K562 (cell line): Measurements from ENCODE around the gene CCNL1. TPM values are rescaled to one million over a fixed set of nuclear protein-coding genes. Genes with fewer than 3 reads are reported as not detected.
A peak's percentile ranks its signal among the peaks of the same experiment; 100 is the strongest.

Experiments used
- ATAC-seq: fragments of 200-7000 bp; cut with Tn5 transposase; 3 replicates; pipeline ENCODE4 v1.9.1; 2020; ENCODE audit warnings: moderate library complexity
- BruUV-seq: library from RNA; stranded (reverse); fragments of 400-500 nt; replicated peaks from 2 replicates; lab custom pipeline; 2021; lab: Mats Ljungman, UMichigan
- CTCF ChIA-PET: fragments of 300-600 bp; formaldehyde crosslinking; extraction: SDS; loops from one replicate; lab custom pipeline; 2021; ENCODE audit warnings: low intra/inter-chr PET ratio; lab: Yijun Ruan, JAX
- POLR2A ChIA-PET: fragments of 300-600, 350-650 bp; sonication (Branson Sonifier 250); formaldehyde crosslinking; extraction: SDS; loops from one replicate; lab custom pipeline; 2021; ENCODE audit warnings: antibody characterized with exemption, inconsistent platforms; lab: Yijun Ruan, JAX
- DNase-seq, 4 experiments: peaks; one replicate each; pipeline versions ENCODE4 v3.0.0 to v3.0.0-alpha.2; 2011 to 2018; ENCODE audit warnings: low spot score in 3 of 4, mixed read lengths in 3 of 4; ENCODE audit errors: extremely low read depth in 1 of 4
- FAIRE-seq: peaks from 2 replicates; lab custom pipeline; 2011; peaks lifted over from hg19 to GRCh38; lab: Jason Lieb, UNC
- H2AFZ ChIP-seq: 2 replicates; pipeline ENCODE4 v1.6.0; 2011; ENCODE audit warnings: low read depth, low read length, control low read depth, inconsistent platforms
- H3K27ac ChIP-seq: fragments of 200-600 bp; 3 replicates; pipeline ENCODE4 v1.8.0; 2011; ENCODE audit warnings: low read depth, mild to moderate bottlenecking, control low read depth, inconsistent platforms, low read length, moderate library complexity, mixed read lengths; ENCODE audit errors: extremely low read depth
- H3K27me3 ChIP-seq, 2 experiments: fragments of 300-600 bp in 1 of 2; 2 replicates in 1 of 2; 3 replicates in 1 of 2; pipeline versions ENCODE4 v1.6.0 to v1.8.0; 2011; ENCODE audit warnings: inconsistent platforms in 2 of 2, low read length in 2 of 2, mild to moderate bottlenecking in 1 of 2, mixed read lengths in 1 of 2, moderate library complexity in 1 of 2; ENCODE audit not compliant: control insufficient read depth in 2 of 2, insufficient read depth in 2 of 2
- H3K36me3 ChIP-seq: fragments of 300-600 bp; 3 replicates; pipeline ENCODE4 v1.8.0; 2011; ENCODE audit warnings: mild to moderate bottlenecking, low read length, inconsistent platforms; ENCODE audit not compliant: control insufficient read depth, insufficient read depth
- H3K4me1 ChIP-seq, 2 experiments: fragments of 200-600 bp in 1 of 2; replicated peaks in 1 of 2; 2 replicates in 1 of 2; 3 replicates in 1 of 2; pipeline versions ENCODE4 v1.5.1 to v1.8.0; 2011; ENCODE audit warnings: inconsistent platforms in 2 of 2, low read length in 2 of 2, mild to moderate bottlenecking in 1 of 2, mixed read lengths in 1 of 2, moderate library complexity in 1 of 2; ENCODE audit not compliant: control insufficient read depth in 2 of 2, insufficient read depth in 2 of 2
- H3K4me2 ChIP-seq: 2 replicates; pipeline ENCODE4 v1.6.1; 2011; ENCODE audit warnings: low read length, control low read depth, inconsistent platforms, mixed read lengths; ENCODE audit not compliant: insufficient read depth
- H3K4me3 ChIP-seq: fragments of 200-600 bp; sonication (generic), shearing (Covaris generic); 2 replicates; pipeline ENCODE4 v1.5.1; 2016; ENCODE audit warnings: control low read depth, inconsistent platforms
- H3K79me2 ChIP-seq: fragments of 200-600 bp; 3 replicates; pipeline ENCODE4 v1.8.0; 2011; ENCODE audit warnings: low read length, inconsistent platforms; ENCODE audit not compliant: control insufficient read depth, insufficient read depth
- H3K9ac ChIP-seq, 2 experiments: 2 replicates each; pipeline versions ENCODE4 v1.6.0 to v1.6.1; 2011; ENCODE audit warnings: low read depth in 2 of 2, low read length in 2 of 2, control low read depth in 1 of 2, inconsistent platforms in 1 of 2, mild to moderate bottlenecking in 1 of 2, mixed read lengths in 1 of 2; ENCODE audit not compliant: insufficient read depth in 1 of 2
- H3K9me1 ChIP-seq: one replicate; pipeline ENCODE4 v1.6.0; 2011; ENCODE audit warnings: inconsistent platforms, mild to moderate bottlenecking, low read length, moderate library complexity; ENCODE audit not compliant: control insufficient read depth, insufficient read depth
- H3K9me3 ChIP-seq: replicated peaks from 2 replicates; pipeline ENCODE4 v1.5.1; 2011; ENCODE audit warnings: low read depth, low read length, inconsistent platforms; ENCODE audit not compliant: control insufficient read depth, insufficient read depth
- H4K20me1 ChIP-seq: replicated peaks from 2 replicates; pipeline ENCODE4 v1.6.1; 2011; ENCODE audit warnings: low read length, inconsistent platforms, mixed read lengths; ENCODE audit not compliant: control insufficient read depth, insufficient read depth
- FUS ChIP-seq: fragments of 200-400 bp; formaldehyde crosslinking; optimal IDR thresholded peaks from 2 replicates; pipeline ENCODE3; 2017; ENCODE audit warnings: low read depth, low read length
- GTF2B ChIP-seq: IDR thresholded peaks from 2 replicates; pipeline ENCODE4 v1.6.1; 2011; ENCODE audit not compliant: insufficient read length; ENCODE audit errors: extremely low read depth
- HDAC8 ChIP-seq: fragments of 450-650 bp; IDR thresholded peaks from 2 replicates; pipeline ENCODE4 v1.6.1; 2016; ENCODE audit warnings: mild to moderate bottlenecking, missing genetic modification characterization, moderate library complexity, missing compliant biosample characterization
- MAFK ChIP-seq: IDR thresholded peaks from 2 replicates; pipeline ENCODE4 v1.6.1; 2011; ENCODE audit warnings: low read length, improper control_type of control experiment
- MCM3 ChIP-seq: fragments of 450-650 bp; IDR thresholded peaks from 2 replicates; pipeline ENCODE4 v1.6.1; 2016
- ZC3H11A ChIP-seq: IDR thresholded peaks from 2 replicates; pipeline ENCODE4 v1.6.1; 2012; ENCODE audit warnings: low read depth, low read length, improper control_type of control experiment
- ZFP36 ChIP-seq: fragments of 150-350 bp; IDR thresholded peaks from 2 replicates; pipeline ENCODE4 v1.6.1; 2018; ENCODE audit warnings: low read length, low read depth; ENCODE audit not compliant: partially characterized antibody
- ZNF184 ChIP-seq: sonication (generic); formaldehyde crosslinking; IDR thresholded peaks from 2 replicates; pipeline ENCODE4 v1.5.0; 2020; ENCODE audit warnings: missing genetic modification reagents
- ZNF232 ChIP-seq: sonication (generic); formaldehyde crosslinking; IDR thresholded peaks from 2 replicates; pipeline ENCODE4 v1.8.0; 2022; ENCODE audit warnings: mild to moderate bottlenecking, missing genetic modification reagents
- ZNF407 ChIP-seq: fragments of 450-650 bp; IDR thresholded peaks from 2 replicates; pipeline ENCODE4 v1.6.1; 2016; ENCODE audit warnings: low read depth
- ZNF583 ChIP-seq: fragments of 250-450 bp; sonication (Bioruptor Pico); IDR thresholded peaks from 2 replicates; pipeline ENCODE4 v1.4.0; 2020
- ZNF586 ChIP-seq: fragments of 450-650 bp; formaldehyde crosslinking; conservative IDR thresholded peaks from 2 replicates; pipeline ENCODE4 v1.4.0; 2020; ENCODE audit warnings: mild to moderate bottlenecking, moderate library complexity
- WGBS: fragments of 100-300 bp; shearing (Covaris generic); methylation state at CpG from one replicate; pipeline ENCODE4 v1.1.6; 2016; ENCODE audit warnings: low coverage, mixed read lengths; ENCODE audit not compliant: insufficient coverage; ENCODE audit errors: missing lambda C conversion rate; 5-methylcytosine and 5-hydroxymethylcytosine counted together
- in situ Hi-C: fragments of 300-500 bp; cut with MboI; formaldehyde crosslinking; loops from 4 replicates; pipeline ENCODE4 v1.15.0; 2018; ENCODE audit warnings: inconsistent platforms, mixed read lengths
- intact Hi-C: fragments of 100-400 bp; cut with micrococcal nuclease; formaldehyde crosslinking; loops from 2 replicates; pipeline ENCODE4 v1.14.2; 2022
- polyA plus RNA-seq, 8 experiments: library from polyadenylated mRNA; depleted of rRNA in 4 of 8; stranded (reverse) in 5 of 8; unstranded in 3 of 8; fragments of >200 nt; fragmentation: Nextera tagmentation in 2 of 8; fragmentation: Illumina TruSeq in 1 of 8; extraction: Ambion mirVana in 2 of 8; extraction: Trizol in 1 of 8; gene quantifications; 2 replicates each; pipeline versions ENCODE4 v1.2.1 to v1.2.3, GENCODE V29; 2011 to 2014; ENCODE audit warnings: inconsistent platforms in 1 of 8, missing spikeins in 1 of 8
- total RNA-seq, 7 experiments: library from RNA; depleted of rRNA in 6 of 7; stranded (reverse); fragments of >200 nt in 6 of 7; fragmentation: Illumina TruSeq in 2 of 7; extraction: Trizol in 2 of 7; gene quantifications; 2 replicates each; pipeline versions ENCODE4 v1.2.1 to v1.2.3, GENCODE V29; 2011 to 2021; ENCODE audit warnings: low replicate concordance in 1 of 7

Gene CCNL1
- total and polyA plus RNA-seq, 9 of the 15 experiments (the other 6 are each of a cell fraction or from before 2014, with no cell fraction given): 16.1 to 186 (median 132) TPM

- no peaks in the 10 kb centered on the region for H3K36me3 ChIP-seq
- no TSS peak for BruUV-seq
- H3K27ac ChIP-seq: peak overlapping the region; percentile 97
- in situ Hi-C loops: no loop called here
- H3K4me3 ChIP-seq: peak overlapping the region; percentile 67
- H4K20me1 ChIP-seq: no peaks in the 10 kb centered on the region
- H3K9ac ChIP-seq: peak overlapping the region; percentile 92 to 95
- H3K4me2 ChIP-seq: peak overlapping the region; percentile 92
- peak; percentile 88 for ATAC-seq
- no peaks in the 10 kb centered on the region for H3K9me1 ChIP-seq
- H3K9me3 ChIP-seq: no peaks in the 10 kb centered on the region
- H3K79me2 ChIP-seq: peaks cover 27% of the 10 kb centered on the region
- POLR2A ChIA-PET: interaction anchor here (0.7 to 7.8 kb wide), 13 partner anchors 8 to 621 kb away, joined by 3 to 272 read pairs (median 4); partner anchors contain the start of gene CCNL1
- peak; percentile 97 for FAIRE-seq
- CTCF ChIA-PET: interaction anchor here (0.6 to 2.3 kb wide), 2 partner anchors 14 to 231 kb away, joined by 3 to 8 read pairs; partner anchors contain the start of gene CCNL1
- H3K27me3 ChIP-seq: no peaks in the 10 kb centered on the region
- peak; percentile 91 to 99 (median 92) for DNase-seq
- H3K4me1 ChIP-seq: peaks cover 14 to 17% of the 10 kb centered on the region in 2 experiments
- H2AFZ ChIP-seq: peak overlapping the region; percentile 68
- under 1% methylated on average over 54 of the region's 61 CpGs for WGBS
- intact Hi-C loops: loop anchor here (1.0 kb wide), 1 partner anchor 15 kb away; the partner anchor contains the start of gene CCNL1
- TF ChIP-seq ZNF184 (CRISPR knock-in tag) (no peak), HDAC8 (tag) (no peak), ZC3H11A (0 out of 2 replicates have a peak, but pooled peaks have one; percentile 3), ZFP36 (peak; percentile 6), ZNF407 (no peak), ZNF583 (no peak), MCM3 (no peak), ZNF586 (CRISPR knock-in tag) (no peak), ZNF232 (CRISPR knock-in tag) (no peak), GTF2B (peak; percentile 62), FUS (no peak), MAFK (no peak)
These were observed 14.9 kb upstream of the CCNL1 start for GRCh38 chr3:157174649-157175498.
